ENCODE results near the gene USP33.
"Not testable (repeated sequence)": the region's sequence is repeated elsewhere in the genome, so short reads cannot be mapped to it uniquely, and the experiment has no call there.

Gene USP33

DNA sequence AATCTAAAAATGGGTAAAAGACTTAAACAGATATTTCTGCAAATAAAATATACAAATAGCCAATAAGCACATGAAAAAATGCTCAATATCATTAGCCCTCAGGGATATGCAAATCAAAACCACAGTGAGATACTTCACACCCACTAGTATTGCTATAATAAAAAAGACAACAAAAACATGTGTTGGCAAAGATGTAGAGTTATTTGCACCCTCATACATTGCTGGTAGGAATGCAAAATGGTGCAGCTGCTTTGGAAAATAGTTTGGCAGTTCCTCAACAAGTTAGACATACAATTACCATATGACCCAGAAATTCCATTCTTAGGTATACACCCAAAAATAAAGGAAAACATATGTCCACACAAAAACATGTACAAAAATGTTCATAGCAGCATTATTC is 107.4 kb downstream of the USP33 start:
- H3K27ac ChIP-seq, result no peak overlapping the region
- TF ChIP-seq ZFX (IDR thresholded peaks at IDR 0.05), result no peak
- no peak for TF ChIP-seq CTCF (conservative IDR thresholded peaks at IDR 0.05)

GRCh38 chr1:77649127-77649526 is 110.5 kb downstream of the USP33 start:
- H3K27ac ChIP-seq, result no peak overlapping the region
- TF ChIP-seq ZFX (IDR thresholded peaks at IDR 0.05), result no peak
- TF ChIP-seq CTCF (conservative IDR thresholded peaks at IDR 0.05), result no peak

GRCh38 chr1:77646224-77646623 is 113.4 kb downstream of the USP33 start:
- H3K27ac ChIP-seq, result not testable (repeated sequence)
